PC-9 (cell line): Measurements from ENCODE around the gene CLDN34. TPM values are rescaled to one million over a fixed set of nuclear protein-coding genes. Genes with fewer than 3 reads are reported as not detected.

Experiments used
- BruUV-seq: library from RNA; stranded (reverse); fragments of 400-500 nt; replicated peaks from 2 replicates; lab custom pipeline; 2021; lab: Mats Ljungman, UMichigan
- CTCF ChIA-PET: fragments of 300-600 bp; sonication (Branson Sonifier 250); formaldehyde crosslinking; loops from one replicate; lab custom pipeline; 2022; ENCODE audit warnings: antibody characterized with exemption; lab: Charles Lee
- POLR2A ChIA-PET: fragments of 300-600 bp; sonication (Branson Sonifier 250); formaldehyde crosslinking; loops from one replicate; lab custom pipeline; 2022; ENCODE audit warnings: antibody characterized with exemption; ENCODE audit not compliant: unreplicated experiment; lab: Charles Lee
- DNase-seq, 2 experiments: peaks; one replicate each; pipeline versions ENCODE4 v3.0.0 to v3.0.0-alpha.2; 2015 to 2022; ENCODE audit warnings: mixed read lengths in 1 of 2
- H2AFZ ChIP-seq: fragments of 200-600 bp; sonication (generic); 2 replicates; pipeline ENCODE4 v1.8.1; 2017; ENCODE audit warnings: antibody characterized with exemption
- H3F3A ChIP-seq: fragments of 200-600 bp; sonication (generic); 2 replicates; pipeline ENCODE4 v1.8.1; 2017; ENCODE audit warnings: antibody characterized with exemption, mild to moderate bottlenecking, low read depth; ENCODE audit not compliant: insufficient read depth
- H3K27ac ChIP-seq: fragments of 200-600 bp; sonication (generic); 2 replicates; pipeline ENCODE4 v1.6.1; 2016; ENCODE audit warnings: mixed run types
- H3K27me3 ChIP-seq: fragments of 200-600 bp; sonication (generic); 2 replicates; pipeline ENCODE4 v1.6.1; 2016; ENCODE audit warnings: low read depth, mixed run types; ENCODE audit not compliant: insufficient read depth
- H3K36me3 ChIP-seq: fragments of 200-600 bp; sonication (generic); 2 replicates; pipeline ENCODE4 v1.6.1; 2016; ENCODE audit warnings: low read depth, mixed run types
- H3K4me1 ChIP-seq: fragments of 200-600 bp; sonication (generic); replicated peaks from 2 replicates; pipeline ENCODE4 v1.6.1; 2016; ENCODE audit warnings: mixed run types; ENCODE audit not compliant: insufficient read depth
- H3K4me2 ChIP-seq: fragments of 200-600 bp; sonication (generic); 2 replicates; pipeline ENCODE4 v1.6.1; 2017; ENCODE audit warnings: mixed run types
- H3K4me3 ChIP-seq: fragments of 200-600 bp; sonication (generic); 2 replicates; pipeline ENCODE4 v1.6.1; 2016; ENCODE audit warnings: mixed run types
- H3K79me2 ChIP-seq: fragments of 200-600 bp; sonication (generic); 2 replicates; pipeline ENCODE4 v1.6.1; 2017; ENCODE audit warnings: low read depth, mixed run types
- H3K9me2 ChIP-seq: fragments of 200-600 bp; sonication (generic); 2 replicates; pipeline ENCODE4 v1.8.1; 2017; ENCODE audit warnings: mild to moderate bottlenecking; ENCODE audit not compliant: insufficient read depth
- H3K9me3 ChIP-seq: fragments of 200-600 bp; sonication (generic); 2 replicates; pipeline ENCODE4 v1.8.1; 2016; ENCODE audit warnings: low read depth; ENCODE audit not compliant: insufficient read depth
- H4K20me1 ChIP-seq: fragments of 200-600 bp; sonication (generic); 2 replicates; pipeline ENCODE4 v1.8.1; 2017; ENCODE audit not compliant: insufficient read depth
- CTCF ChIP-seq: fragments of 200-600 bp; sonication (generic); conservative IDR thresholded peaks from 2 replicates; pipeline ENCODE4 v1.6.1; 2017; ENCODE audit warnings: mixed run types, antibody characterized with exemption, mild to moderate bottlenecking, moderate library complexity
- EZH2 ChIP-seq: fragments of 200-600 bp; sonication (generic); IDR thresholded peaks from 2 replicates; pipeline ENCODE4 v1.8.0; 2017; ENCODE audit warnings: antibody characterized with exemption, low read depth
- intact Hi-C: fragments of 100-400 bp; cut with micrococcal nuclease; formaldehyde crosslinking; loops from one replicate; pipeline ENCODE4 v1.10.0; 2022; ENCODE audit not compliant: unreplicated experiment
- total RNA-seq: library from RNA; stranded (reverse); gene quantifications from 2 replicates; pipeline ENCODE4 v1.2.3, GENCODE V29; 2021

CLDN34 gene
- total RNA-seq, 1 experiment from 2014 or later = not detected

- CTCF ChIA-PET = interaction anchor here (1.4 kb wide), 1 partner anchor 13 kb away, joined by 5 read pairs; no protein-coding TSS in a partner anchor
Measured at GRCh38 chrX:10016519-10017132, 49.5 kb downstream of the CLDN34 start.

GRCh38 chrX:10017872-10018271 is 50.7 kb downstream of the CLDN34 start:
- Histone ChIP-seq H3K27me3 (no peaks in the 10 kb centered on the region), H4K20me1 (no peaks in the 10 kb centered on the region), H3K79me2 (peaks cover 68% of the 10 kb centered on the region), H3K9me3 (no peaks in the 10 kb centered on the region), H3K9me2 (no peaks in the 10 kb centered on the region), H3K4me2 (peak overlapping the region; percentile 94), H3K27ac (peak overlapping the region; percentile 68), H3K4me1 (peaks cover 36% of the 10 kb centered on the region), H2AFZ (no peak overlapping the region), H3K4me3 (peak overlapping the region; percentile 73; the same call in 1 of the 2 replicates), H3K36me3 (0 out of 2 replicates have a peak, but pooled peaks cover 6% of the 10 kb centered on the region), H3F3A (peaks cover 22% of the 10 kb centered on the region)
- BruUV-seq = no TSS peak
- intact Hi-C loops = no loop called here
- TF ChIP-seq CTCF = peak; percentile 20; the same call in 1 of the 2 replicates
- TF ChIP-seq EZH2 = no peak
- ChIA-PET CTCF (interaction anchor here (0.6 to 1.4 kb wide), 2 partner anchors 14 to 15 kb away, joined by 3 to 5 read pairs; no protein-coding TSS in a partner anchor), POLR2A (interaction anchor here (0.6 kb wide), 1 partner anchor 402 kb away, joined by 6 read pairs; no protein-coding TSS in a partner anchor)
- peak; percentile 33 to 90 for DNase-seq

More at GRCh38 chrX:10016519-10017132, 49.5 kb downstream of the CLDN34 start:
- Histone ChIP-seq H3K27me3 (no peaks in the 10 kb centered on the region), H3K4me3 (peak overlapping the region; percentile 73), H3K9me2 (no peaks in the 10 kb centered on the region), H3K4me2 (peak overlapping the region; percentile 94), H4K20me1 (no peaks in the 10 kb centered on the region), H3K27ac (peak overlapping the region; percentile 68), H2AFZ (peak overlapping the region; percentile 17; the same call in 1 of the 2 replicates), H3K79me2 (peaks cover 57% of the 10 kb centered on the region), H3F3A (peaks cover 22% of the 10 kb centered on the region), H3K9me3 (no peaks in the 10 kb centered on the region), H3K4me1 (peaks cover 36% of the 10 kb centered on the region), H3K36me3 (0 out of 2 replicates have a peak, but pooled peaks cover 6% of the 10 kb centered on the region)
- intact Hi-C loops = no loop called here
- BruUV-seq = TSS peak; percentile 70
- no peak for TF ChIP-seq EZH2
- no peak for TF ChIP-seq CTCF
- POLR2A ChIA-PET = interaction anchor here (0.7 kb wide), 1 partner anchor 817 kb away, joined by 8 read pairs; no protein-coding TSS in a partner anchor
- no peak for DNase-seq

Other genes with a start within 250 kb of the CLDN34 start
- not detected in 2 replicates for gene GPR143, start 201.5 kb upstream of the CLDN34 start, total RNA-seq
- gene SHROOM2, start 180.9 kb upstream of the CLDN34 start, total RNA-seq = 0.05 and 0.17 TPM in 2 replicates
- 3.1 and 4.4 TPM in 2 replicates for gene CLCN4, start 189.6 kb downstream of the CLDN34 start, total RNA-seq